Fibroblast of mammary gland (primary cell): ENCODE data around the gene LSM7.

Experiments used
- DNase-seq: peaks from one replicate; pipeline ENCODE4 v3.0.0-alpha.2; 2010; ENCODE audit warnings: low read depth
- H3K4me3 ChIP-seq: 2 replicates; pipeline ENCODE4 v1.5.1; 2011; ENCODE audit warnings: low read depth, mild to moderate bottlenecking, low read length, moderate library complexity; ENCODE audit not compliant: control insufficient read depth
- TF ChIP-seq, protein P1 (sequence below): conservative IDR thresholded peaks from 2 replicates; pipeline ENCODE4 v1.5.1; 2011; ENCODE audit warnings: low read depth, low read length, inconsistent platforms; ENCODE audit not compliant: control insufficient read depth, insufficient read depth

The LSM7 gene

DNA sequence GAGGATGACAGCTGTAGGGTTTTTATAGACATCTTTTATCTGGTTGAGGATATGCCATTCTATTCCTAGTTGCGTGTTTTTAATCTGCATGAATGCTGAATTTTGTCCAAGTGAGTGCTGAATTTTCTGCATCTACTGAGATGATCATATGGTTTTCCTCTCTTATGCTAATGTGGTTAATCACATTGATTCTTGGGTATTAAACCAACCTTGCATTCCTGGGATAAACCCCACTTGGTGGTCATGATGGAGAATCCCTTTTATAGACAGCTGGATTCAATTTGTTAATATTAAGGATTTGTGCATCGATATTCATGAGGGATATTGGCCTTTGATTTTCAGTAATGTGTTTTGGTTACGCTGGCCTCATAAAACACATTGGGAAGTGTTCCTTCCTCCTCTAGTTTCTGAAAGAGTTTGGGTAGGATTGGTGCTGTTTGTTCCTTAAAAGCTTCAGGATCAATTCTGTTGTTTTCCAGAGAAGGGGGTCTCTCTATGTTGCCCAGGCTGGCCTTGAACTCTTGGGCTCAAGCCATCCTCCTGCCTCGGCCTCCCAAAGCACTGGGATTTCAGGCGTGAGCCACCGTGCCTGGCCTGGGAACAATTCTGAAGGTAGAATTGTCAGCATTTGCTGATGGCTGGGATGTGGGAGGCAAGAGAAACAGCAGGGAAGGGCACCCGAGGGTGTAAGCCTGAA, 13.1 kb downstream of the LSM7 start:
- H3K4me3 ChIP-seq = no peak overlapping the region
- no peak for DNase-seq
- TF ChIP-seq, protein P1, sequence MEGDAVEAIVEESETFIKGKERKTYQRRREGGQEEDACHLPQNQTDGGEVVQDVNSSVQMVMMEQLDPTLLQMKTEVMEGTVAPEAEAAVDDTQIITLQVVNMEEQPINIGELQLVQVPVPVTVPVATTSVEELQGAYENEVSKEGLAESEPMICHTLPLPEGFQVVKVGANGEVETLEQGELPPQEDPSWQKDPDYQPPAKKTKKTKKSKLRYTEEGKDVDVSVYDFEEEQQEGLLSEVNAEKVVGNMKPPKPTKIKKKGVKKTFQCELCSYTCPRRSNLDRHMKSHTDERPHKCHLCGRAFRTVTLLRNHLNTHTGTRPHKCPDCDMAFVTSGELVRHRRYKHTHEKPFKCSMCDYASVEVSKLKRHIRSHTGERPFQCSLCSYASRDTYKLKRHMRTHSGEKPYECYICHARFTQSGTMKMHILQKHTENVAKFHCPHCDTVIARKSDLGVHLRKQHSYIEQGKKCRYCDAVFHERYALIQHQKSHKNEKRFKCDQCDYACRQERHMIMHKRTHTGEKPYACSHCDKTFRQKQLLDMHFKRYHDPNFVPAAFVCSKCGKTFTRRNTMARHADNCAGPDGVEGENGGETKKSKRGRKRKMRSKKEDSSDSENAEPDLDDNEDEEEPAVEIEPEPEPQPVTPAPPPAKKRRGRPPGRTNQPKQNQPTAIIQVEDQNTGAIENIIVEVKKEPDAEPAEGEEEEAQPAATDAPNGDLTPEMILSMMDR = no peak

DNA sequence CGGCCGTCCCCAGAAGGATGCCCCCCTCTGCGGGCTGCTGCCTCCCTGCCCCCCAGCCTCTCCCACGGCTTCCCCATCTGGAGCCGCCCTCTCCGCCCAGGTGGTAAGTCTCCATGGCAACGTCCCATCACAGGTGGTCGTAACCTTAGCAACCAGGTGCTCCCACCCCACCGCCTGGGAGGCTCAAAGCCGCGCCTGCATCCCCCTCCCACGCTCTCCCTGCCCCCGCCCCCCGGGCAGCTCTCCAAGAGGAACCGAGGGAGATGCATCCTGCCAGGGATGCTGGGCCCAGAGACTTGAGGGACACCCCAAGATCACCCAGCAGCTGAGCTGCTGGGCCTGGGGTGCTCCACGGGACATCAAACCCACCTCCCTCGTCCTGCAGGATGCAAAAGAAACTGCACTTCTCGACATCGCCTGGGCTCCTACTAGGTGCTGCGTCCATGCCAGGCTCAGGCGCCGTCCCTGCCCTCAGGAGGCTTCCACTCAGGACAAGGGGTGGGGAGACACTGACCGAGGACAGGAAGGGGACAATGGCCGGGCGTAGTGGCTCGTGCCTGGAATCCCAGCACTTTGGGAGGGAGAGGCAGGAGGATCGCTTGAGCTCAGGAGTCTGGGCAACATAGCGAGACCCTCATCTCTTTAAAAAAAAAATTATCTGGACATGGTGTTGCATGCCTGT, 15.4 kb downstream of the LSM7 start:
- TF ChIP-seq, protein P1 = no peak
- no peak overlapping the region for H3K4me3 ChIP-seq
- no peak for DNase-seq

DNA sequence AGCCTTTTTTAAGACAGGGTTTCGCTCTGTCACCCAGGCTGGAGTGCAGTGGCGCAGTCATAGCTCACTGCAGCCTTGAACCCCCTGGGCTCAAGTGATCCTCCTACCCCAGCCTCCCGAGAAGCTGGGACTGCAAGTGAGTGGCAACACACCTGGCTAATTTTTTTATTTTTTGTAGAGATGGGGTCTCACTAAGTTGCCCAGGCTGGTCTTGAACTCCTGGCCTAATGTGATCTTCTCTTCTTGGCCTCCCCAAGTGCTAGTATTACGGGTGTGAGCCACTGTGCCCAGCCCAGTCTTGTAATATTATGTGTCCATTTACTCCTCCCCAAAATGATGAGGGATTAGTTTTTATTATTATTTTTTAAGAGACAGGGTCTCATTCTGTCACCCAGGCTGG, 17.3 kb downstream of the LSM7 start:
- no peak for DNase-seq
- TF ChIP-seq, protein P1 = no peak
- H3K4me3 ChIP-seq = no peak overlapping the region

DNA sequence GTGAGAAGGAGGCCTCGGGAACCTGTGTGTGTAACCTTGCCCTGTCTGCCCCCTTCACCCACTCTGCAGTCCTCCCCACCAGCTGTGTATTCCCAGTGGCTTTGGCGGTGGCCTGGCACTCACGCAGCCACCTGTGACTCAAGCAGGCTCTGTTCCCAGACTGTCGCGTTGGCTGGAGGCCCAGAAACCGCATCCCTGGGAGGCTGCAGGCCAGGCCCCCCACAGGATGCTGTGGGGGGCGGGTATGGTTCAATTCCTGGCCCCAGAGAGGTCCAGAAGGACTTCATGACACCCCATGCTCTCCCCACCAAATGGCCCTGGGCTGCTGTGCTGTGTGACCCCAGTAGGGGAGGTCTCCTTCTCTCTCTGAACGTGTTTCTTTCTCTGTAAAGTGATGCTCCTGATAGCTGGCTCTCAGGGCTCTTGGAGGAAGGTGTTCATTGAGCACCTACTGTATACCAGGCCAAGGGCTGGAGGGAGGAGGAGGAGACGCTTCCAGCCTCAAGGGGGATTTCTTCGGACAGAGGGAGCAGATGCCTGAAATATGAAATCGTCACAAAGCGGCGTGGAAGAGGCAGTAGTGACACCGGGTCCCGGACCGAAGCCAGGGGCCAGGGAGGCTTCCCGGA, 18.5 kb downstream of the LSM7 start:
- peak; percentile 61 for DNase-seq

DNA sequence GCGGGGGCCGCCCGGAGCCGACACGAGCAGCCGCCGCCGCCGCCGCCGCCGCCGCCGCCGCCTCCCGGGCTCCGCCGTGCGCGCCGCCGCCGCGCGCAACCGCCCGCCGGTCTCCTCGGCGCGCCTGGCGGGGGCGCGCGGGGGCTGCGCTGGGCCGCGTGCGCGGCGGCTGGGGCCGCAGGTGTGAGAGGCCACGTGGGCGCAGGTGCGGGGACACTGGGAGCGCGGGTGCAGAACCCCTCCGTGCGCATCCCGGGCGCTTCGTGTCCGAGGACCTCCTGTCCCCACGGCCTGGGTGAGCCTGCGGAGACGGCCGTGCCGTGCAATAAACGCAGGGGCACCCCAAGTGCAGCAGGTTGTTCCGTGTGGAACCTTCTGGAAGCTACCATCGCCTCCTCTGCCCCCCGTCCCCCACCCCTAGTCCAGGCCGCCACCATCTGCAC, 20.3 kb downstream of the LSM7 start, which contains the start of gene LINGO3:
LINGO3 (minus strand) TSS at position 41 of the 443 bp plus-strand sequence. CDS start 16,378 bp downstream, outside the sequence.
- TF ChIP-seq, protein P1 = no peak
- no peak within 1 kb of the TSS for H3K4me3 ChIP-seq
- DNase-seq = no peak

More for the DNA sequence above, 18.5 kb downstream of the LSM7 start:
- no peak overlapping the region for H3K4me3 ChIP-seq
- TF ChIP-seq, protein P1 = no peak

DNA sequence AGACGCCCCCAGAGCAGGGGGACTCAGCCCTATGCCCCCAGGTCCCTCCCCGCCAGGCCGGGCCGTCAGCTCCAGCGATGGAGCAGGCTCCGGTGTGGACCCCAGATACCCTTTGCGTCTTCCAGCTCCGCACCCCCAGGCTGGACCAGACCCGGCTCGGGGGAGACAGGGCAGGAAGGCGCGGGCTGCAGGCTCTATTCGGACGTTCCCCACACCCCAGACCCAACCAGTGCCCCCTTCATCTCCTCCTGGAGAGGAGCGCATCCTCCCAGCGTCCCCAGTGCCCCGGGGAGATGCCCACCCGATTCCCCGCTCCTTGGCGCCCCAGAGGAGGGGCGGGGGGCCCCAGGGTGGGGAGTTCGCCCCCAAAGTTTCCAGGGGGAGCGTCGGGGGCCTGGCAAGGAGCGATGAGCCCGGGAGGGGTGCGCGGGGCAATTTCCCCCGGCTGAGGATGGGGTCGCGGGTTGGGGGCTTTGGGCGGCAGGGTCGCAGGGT, 20.8 kb downstream of the LSM7 start:
- TF ChIP-seq, protein P1 = no peak
- no peak overlapping the region for H3K4me3 ChIP-seq
- DNase-seq = no peak
